HUDEP-2 (cell line): ENCODE data around the gene MID1.

Experiments
- DNase-seq, 76 experiments: peaks; one replicate each; lab custom pipeline; 2025; ENCODE audit not compliant: unreplicated experiment in 76 of 76; lab: John Stamatoyannopoulos, UW

The MID1 gene, protein sequence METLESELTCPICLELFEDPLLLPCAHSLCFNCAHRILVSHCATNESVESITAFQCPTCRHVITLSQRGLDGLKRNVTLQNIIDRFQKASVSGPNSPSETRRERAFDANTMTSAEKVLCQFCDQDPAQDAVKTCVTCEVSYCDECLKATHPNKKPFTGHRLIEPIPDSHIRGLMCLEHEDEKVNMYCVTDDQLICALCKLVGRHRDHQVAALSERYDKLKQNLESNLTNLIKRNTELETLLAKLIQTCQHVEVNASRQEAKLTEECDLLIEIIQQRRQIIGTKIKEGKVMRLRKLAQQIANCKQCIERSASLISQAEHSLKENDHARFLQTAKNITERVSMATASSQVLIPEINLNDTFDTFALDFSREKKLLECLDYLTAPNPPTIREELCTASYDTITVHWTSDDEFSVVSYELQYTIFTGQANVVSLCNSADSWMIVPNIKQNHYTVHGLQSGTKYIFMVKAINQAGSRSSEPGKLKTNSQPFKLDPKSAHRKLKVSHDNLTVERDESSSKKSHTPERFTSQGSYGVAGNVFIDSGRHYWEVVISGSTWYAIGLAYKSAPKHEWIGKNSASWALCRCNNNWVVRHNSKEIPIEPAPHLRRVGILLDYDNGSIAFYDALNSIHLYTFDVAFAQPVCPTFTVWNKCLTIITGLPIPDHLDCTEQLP

DNA sequence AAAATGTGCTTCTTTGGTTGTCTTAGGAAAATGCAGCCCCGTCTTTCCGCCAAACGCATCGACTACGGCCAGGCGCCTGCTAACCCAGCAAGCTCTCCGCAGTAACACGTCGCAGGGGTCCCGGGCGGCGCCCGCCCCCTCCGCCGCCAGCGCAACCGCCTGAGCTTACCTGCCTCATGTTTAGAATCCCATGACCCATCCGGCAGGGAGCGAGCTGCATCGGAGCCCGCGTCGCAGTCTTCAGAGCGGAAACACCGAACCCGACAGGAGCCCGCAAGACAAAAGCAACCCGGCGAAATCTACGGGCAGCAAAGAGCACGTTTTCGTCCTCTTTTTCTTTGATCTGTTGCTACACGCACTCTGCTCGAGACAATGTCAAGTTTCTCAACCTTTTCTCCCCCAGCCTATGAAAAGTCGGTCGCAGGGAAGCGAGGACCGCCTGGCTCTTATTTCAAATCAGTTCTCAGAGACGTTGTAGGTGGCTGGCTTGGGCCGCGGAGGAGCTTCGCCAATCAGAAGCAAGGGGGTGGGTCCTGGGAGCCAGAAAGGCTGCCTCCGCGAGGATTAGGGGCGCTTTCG lies at the start of gene MID1:
MID1 (minus strand) TSS at position 465 of the 579 bp plus-strand sequence. CDS start 53,038 bp downstream, outside the sequence.
- no peak for DNase-seq

DNA sequence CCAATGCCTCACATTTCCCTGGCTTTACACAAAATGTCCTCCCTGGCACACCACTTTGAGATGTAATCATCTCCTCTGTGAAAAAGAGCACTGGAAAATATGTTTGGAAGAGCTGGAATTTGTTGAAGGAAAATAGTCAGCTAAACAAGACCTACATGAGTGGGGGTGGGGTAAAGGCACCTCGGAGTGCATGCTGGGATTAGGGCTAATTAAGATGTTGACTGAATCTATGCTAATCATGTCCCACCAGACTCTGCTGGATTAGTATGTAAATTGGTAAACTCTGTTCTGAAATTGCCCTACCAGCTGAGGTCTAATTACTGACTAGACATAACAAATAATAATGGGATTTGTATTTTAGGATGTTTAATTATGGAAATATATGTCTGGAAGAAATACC lies 46.8 kb upstream of the MID1 start:
- DNase-seq, result no peak

DNA sequence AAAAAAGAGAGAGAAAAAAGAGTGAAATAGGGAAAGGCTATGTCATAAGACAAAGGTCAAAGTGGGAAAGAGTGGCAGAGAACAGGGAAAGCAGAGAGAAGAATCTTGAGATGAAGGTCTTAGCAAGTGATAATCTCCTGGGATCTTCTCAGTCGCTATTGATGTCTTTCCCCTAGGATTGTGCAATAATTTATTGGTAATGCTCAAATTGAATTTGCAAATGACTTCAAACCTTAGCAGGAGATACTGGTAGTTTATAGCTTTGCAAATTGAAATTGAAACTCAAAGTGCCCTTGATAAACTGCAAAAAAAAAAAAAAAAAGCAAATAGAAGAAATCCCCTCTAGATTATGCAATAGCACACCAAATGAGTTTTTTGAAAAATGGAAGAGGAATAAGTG lies 45.7 kb upstream of the MID1 start:
- no peak for DNase-seq

DNA sequence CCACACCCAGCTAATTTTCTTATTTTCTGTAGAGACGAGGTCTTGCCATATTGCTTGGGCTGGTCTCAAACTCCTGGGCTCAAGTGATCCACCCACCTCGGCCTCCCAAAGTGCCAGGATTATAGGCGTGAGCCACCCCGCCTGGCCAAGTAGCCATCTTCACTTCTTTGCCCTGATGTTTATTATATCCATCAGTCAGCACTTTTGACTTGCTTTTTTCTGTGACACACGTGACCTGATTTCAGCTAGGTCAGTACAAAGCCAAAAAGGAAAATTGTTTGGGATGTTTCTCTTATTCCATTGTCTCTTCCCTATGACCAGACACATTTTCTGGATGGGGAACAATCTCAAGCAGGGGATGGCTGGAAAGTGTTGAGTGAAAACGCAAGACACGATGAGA lies 45.3 kb upstream of the MID1 start:
- DNase-seq, result no peak

DNA sequence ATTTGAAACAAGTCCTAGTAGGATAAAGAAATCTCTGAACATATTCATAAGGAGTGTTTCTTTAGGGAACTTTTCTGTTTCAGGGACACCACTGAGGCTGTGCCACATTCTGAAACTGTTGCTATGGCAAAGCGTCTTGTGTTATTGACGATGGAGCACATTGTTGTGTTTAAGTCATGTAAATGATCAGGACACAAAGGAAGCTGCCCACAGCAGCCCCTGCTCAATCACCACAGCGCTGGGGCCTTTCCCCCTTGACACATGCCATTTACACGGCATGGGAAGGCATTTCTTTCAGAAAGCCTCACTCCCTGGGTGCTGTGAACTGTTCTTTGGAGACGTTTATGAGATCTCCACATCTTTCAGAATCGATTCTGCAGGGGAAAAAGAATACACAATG lies 39.8 kb upstream of the MID1 start:
- DNase-seq, result no peak

DNA sequence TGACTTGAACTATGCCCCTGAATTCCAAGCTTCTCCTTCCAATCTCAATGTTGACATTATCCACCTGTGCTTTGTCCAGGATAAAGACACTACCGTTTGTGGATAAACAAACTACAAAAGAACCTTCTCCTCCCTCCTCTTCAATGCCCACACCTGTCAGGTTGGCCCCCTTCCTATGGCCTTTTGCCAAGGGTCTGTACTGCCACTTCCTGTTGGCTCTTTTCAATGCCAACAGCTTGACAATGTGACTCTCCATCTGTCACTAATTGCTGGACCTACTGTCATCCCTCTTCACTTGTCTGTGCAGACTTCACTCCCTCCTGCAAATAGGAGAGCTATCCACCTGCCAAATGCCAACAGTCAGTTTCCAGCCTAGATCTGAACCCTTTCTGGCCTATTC lies 35.8 kb upstream of the MID1 start:
- DNase-seq, result no peak

DNA sequence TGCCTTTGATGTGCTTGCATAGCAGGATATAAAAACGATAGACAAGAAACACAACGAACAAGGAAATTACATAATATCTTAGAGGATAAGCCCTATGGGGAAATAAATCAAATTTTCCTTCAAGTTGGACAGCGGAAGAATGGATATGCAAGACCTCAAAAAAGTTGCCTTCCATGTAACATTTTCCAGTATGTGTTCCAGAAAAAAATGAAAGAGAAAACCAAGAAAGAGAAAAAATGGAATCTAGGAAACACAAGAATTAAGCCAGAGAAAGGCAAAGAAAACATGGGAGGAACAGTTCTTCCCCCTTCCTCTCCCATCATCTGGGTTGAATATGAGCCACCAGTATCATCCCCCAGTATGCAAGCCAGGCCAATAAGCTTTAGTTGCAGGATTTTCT lies 34.6 kb upstream of the MID1 start:
- no peak for DNase-seq

DNA sequence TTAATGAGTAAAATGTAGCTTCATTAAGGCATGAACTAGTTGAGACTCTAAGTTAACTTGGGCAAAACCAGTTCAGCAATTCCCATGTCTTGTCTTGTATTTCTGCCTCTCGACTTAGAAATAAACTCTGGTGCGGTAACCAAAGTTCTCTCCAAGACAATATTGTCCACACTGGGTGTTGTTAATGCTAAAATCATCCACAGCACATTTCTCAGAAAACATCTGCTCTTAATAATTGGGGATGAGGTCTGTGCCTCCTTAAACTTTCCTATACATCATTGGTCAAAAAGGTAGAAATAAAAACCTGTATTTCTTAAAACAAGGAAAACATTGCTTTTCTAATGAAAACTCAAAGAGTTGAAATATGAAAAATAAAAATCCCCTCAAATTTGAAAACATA lies 32.9 kb upstream of the MID1 start:
- no peak for DNase-seq

DNA sequence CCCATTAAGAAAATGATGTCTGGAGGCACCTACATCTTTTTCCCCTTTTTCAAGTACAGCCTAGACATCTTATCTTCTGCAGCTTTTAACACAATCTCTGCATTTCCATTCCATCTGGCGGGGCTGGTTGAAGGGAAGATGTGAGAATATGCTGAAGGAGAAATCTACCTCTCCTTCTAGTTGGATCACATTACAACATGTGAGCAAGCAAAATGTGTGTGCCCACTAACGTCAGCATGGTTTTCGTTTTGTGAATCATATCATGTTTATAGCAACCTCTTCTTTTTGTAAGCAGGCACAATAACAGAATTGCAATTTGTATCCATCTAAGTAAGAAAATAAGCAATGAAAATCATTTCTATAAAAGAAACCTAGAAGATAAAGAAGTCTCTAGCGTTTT lies 28.9 kb upstream of the MID1 start:
- no peak for DNase-seq

DNA sequence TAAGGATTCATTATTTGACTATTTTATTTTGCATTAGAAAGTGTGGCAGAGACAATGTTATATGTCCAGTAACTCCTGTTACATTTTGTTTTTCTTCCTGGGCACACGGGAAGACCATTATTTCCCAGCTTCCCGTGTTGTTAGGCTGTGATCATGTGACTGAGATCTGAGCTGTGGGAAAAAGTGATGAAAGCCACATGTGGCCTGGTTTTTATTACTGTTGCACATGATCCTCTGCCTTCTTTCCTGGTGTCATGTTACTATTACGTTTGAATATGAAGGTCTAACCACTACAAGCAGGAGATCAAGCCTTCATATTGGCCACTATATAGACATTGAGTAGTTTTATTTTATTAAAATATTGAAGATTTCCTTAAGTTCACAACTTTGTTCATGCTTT lies 28.2 kb upstream of the MID1 start:
- DNase-seq, result no peak

DNA sequence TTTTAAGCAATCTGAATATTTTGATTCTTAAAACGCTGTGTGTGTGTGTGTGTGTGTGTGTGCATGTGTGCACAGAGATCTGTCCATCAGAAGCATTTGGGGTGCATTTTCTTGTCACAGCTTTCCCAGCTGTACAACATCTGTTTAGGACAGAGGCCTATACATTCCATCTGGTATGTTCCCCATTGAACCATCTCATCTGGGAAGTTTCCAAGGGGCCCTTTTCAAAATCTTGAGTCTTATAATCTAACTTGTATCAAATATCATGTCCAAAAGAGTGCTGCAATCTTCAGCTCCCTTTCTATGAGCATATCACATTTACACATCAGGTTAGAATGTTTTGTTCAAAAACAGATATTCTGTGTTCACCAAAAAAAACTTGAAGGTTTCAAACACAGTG lies 16.5 kb upstream of the MID1 start:
- no peak for DNase-seq

DNA sequence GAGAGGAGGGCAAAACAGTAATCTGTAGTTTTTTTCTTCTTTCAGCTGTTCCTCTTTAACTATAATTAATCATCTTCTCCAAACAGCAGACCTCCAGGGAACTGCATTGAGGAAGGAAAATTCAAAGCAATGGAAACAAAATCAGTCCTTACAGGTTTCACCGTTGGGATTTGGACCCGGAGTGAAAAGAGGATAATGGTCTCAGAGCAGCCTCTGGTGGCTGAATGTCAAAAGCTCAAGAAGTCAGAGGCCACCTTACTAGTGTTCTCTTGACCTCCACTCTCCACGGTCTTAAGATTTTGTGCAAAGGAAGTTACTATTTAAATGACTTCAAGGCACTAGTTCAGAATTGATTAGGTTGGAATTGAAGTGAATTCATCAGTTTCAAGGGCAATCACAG lies 16.0 kb upstream of the MID1 start:
- DNase-seq, result peak in 2 of 76 experiments; percentile 1

DNA sequence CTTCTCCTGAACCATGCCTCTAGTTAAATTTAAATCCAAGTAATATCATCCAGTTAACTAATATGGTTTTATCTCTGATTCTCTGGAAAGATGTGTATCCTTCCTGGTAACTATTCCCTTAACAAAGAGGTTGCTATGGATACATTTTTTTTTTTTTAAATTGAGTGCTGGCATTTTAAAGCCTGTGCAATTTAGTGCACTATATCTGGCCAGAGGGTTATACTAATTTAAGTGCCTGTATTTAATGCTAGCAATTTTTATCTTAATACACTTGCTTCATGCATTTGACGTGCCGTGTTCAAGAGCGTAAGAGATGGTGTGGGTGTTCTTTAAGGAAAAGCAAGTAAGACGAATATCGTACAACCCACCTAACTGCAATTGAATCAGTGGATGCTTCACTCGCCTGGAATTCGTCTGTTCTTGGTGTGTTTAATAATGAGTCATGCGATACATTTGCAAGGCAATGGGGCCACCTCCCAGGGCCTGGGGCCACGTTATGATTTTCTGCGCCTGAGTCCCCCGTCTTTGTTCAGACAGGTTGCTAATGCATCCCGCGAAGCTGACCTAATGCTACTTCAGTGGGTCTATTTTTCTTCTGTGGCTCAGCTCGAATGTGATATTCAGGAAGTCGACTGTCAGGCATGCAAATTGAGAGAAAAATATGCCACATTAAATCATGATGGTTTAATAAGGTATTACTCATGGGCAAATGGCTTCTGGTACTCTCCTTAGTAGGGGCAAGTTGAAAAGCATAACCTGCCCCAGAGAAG lies 14.2 kb upstream of the MID1 start:
- DNase-seq, result no peak

DNA sequence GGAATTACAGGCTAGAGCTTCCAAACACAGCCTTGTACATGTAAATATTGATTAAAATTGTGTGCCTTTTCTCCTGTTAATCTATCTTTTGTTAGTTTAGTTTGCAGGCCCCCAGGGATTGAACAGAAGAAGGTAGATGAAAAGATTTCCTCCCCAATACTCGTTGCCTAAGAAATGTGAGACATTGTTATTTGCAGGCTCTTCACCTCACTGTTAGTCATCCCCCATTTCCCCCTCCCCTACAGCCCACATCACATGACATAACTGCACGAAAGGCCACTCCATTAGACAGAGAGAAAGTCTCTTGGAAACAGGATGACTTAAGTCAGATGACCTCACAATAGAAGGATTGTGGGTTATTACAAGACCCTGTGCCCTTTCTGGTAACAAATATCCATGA lies 13.3 kb upstream of the MID1 start:
- peak in 1 of 76 experiments; percentile 0 for DNase-seq

DNA sequence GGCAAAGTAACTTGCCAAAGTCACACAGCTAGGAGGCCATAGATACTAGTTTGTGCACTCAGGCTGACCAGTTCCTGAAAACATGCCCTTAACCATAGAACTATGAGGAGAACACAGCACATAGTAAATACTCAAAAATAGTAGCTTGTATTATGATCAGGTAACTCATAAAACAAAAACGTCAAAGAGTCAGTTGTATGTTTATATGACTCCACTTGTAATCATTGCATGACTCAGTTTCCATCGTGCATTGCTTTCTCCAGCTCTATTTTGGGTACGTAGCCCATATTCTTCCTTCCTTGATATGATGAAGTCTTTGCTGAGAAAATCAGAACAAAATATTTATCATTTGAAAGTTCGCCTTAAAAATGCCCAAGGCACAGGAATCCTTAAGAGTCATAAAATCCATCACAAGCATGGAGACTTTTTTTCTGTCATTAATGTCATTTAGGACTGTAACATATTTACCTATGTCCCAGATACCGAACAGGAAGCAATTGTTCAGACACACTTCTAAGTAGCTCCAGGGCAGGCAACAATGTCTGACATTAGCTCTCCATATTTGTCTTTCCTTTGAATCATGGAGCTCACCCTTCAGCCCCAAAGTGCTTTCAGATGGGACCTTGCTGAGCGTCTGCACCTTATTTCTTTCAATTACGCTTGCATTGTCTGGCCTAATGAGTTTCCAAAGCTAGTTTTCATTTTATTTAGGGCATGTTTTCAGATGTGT lies 11.2 kb upstream of the MID1 start:
- no peak for DNase-seq

DNA sequence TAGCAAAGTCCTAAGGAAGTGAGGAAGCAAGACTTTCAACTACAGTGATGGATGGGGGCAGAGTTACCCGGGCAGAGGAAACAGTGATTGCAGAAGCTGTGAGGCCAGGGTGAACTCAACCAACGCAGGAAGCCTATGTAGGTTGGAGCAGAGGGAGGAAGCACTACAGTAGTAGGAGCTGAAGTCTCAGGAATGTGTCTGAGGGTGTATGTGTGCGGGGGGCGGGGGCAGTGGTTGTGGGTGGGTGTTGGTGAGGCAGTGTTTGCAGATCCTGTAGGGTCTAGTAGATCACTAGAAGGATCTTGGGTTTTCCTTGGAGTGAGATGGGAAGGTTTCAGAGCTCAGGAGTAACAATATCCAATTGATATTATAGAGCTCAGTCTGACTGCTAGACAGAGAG lies 9.9 kb upstream of the MID1 start:
- DNase-seq, result no peak

DNA sequence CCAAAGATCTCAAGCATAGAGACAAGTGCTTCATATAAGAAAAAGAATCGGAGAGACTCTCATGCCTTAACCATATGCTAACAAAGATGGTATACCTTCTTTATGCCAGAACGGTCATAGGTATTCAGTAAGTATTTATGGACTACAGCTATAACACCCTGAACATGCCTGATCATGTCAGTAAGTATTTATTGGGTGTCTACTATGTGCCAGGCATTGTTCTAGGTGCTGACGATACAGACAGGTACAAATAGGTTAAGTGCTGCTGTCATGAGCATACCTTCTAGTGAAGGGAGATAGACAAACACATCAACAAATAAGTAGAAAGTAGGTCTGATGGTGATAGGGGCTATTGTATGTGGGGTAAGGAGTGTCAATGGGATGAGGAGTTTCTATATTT lies 9.5 kb upstream of the MID1 start:
- DNase-seq, result no peak

DNA sequence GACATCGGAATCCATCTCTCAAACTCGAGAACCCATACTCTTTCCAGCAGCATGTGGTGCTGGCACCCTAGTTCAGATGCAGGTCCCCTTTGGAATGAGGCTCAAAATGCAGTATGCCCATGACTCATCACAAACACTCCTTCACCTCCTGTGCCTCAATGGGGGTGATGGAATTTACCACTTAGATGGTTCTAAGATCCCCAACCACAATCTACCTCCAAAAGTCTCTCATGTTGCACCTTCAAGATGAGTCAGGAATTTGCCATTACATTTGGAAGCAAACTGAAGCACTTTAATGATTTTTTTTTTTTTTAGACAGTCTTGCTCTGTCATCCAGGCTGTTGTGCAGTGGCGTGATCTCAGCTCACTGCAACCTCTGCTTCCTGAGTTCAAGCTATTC lies 8.5 kb upstream of the MID1 start:
- no peak for DNase-seq

DNA sequence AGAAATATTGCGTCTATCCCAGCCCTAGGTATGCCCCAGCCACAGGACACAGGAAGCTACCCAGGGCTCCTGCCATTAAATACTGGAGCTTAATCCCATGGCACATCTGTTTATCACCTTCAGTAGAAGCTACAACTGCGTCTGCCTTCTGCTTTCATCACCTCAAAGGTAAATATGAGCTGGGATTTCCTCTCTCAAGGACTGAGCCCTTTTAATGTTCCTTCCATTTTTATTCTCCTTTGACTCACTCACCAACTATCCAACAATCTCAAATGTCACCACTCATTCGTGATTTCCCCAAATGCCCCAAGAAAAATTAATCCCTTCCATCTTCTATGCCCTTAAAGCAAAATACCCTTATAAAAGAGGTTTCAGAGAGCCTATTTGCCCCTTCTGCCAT lies 1.8 kb upstream of the MID1 start:
- no peak for DNase-seq

DNA sequence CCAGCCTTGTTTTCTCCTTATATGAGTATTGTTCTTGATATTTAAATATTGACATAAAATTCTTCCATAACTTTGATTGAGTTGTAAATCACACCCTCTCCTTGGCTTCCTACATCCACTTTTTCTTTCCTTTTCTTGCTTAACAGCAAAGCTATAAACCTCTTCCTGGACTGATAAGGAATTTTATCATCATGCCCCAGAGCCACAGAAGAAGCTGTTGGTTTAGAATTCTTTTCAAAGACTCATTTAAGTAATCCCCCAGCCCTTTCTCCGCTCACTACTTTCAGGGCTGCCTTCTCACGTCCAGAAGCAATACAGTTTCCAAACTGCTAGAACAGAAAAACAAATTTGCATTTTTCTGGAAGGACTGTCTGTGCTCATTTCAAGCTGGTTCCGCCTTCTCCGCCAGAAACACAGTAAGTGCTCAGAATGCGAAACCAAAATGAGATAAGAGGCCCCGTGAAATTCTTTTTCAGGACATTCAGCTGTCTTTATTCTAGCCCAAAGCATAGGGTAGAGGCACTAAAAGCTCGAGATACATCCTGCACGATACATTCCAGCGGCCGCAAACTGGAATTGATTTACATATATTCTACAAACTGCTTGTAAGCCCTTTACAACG lies 849 bp downstream of the MID1 start:
- DNase-seq, result no peak
